ENCODE results near the gene ST6GALNAC2.
"Not testable (repeated sequence)": the region's sequence is repeated elsewhere in the genome, so short reads cannot be mapped to it uniquely, and the experiment has no call there.

The ST6GALNAC2 gene

GRCh38 chr17:76525513-76525833 lies 60.2 kb downstream of the ST6GALNAC2 start:
- not testable (repeated sequence) for DNase-seq

- no peak for DNase-seq
Observed at GRCh38 chr17:76524598-76525512, 60.8 kb downstream of the ST6GALNAC2 start.

- no peak for DNase-seq
Observed at GRCh38 chr17:76523084-76524037, 62.3 kb downstream of the ST6GALNAC2 start.

GRCh38 chr17:76521683-76522082 lies 64.0 kb downstream of the ST6GALNAC2 start:
- not testable (repeated sequence) for DNase-seq

- no peak for DNase-seq
Observed at GRCh38 chr17:76521262-76521661, 64.4 kb downstream of the ST6GALNAC2 start.

- DNase-seq: no peak
Observed at GRCh38 chr17:76519048-76519966, 66.4 kb downstream of the ST6GALNAC2 start.

- DNase-seq: no peak
Observed at GRCh38 chr17:76517638-76518038, 68.0 kb downstream of the ST6GALNAC2 start.

Measured in SHP77 treated with DMSO at 0.1 percent for 48 hours (cell line).